ENCODE data around the gene PRKAR2B.

Gene PRKAR2B

GRCh38 chr7:107119376-107120105, 75.0 kb downstream of the PRKAR2B start:
- no peak for TF ChIP-seq EZH2phosphoT487 (IDR thresholded peaks at IDR 0.05; ENCODE audit: low read depth)
- TF ChIP-seq, protein P1, sequence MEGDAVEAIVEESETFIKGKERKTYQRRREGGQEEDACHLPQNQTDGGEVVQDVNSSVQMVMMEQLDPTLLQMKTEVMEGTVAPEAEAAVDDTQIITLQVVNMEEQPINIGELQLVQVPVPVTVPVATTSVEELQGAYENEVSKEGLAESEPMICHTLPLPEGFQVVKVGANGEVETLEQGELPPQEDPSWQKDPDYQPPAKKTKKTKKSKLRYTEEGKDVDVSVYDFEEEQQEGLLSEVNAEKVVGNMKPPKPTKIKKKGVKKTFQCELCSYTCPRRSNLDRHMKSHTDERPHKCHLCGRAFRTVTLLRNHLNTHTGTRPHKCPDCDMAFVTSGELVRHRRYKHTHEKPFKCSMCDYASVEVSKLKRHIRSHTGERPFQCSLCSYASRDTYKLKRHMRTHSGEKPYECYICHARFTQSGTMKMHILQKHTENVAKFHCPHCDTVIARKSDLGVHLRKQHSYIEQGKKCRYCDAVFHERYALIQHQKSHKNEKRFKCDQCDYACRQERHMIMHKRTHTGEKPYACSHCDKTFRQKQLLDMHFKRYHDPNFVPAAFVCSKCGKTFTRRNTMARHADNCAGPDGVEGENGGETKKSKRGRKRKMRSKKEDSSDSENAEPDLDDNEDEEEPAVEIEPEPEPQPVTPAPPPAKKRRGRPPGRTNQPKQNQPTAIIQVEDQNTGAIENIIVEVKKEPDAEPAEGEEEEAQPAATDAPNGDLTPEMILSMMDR (IDR thresholded peaks at IDR 0.05; ENCODE audit: low read depth, low read length), result no peak
- H3K27ac ChIP-seq (ENCODE audit: low read length), result no peak overlapping the region
- peaks cover 9% of the 10 kb centered on the region for H3K4me1 ChIP-seq (ENCODE audit: low read length)
- H3K4me2 ChIP-seq (ENCODE audit: low read length), result no peak overlapping the region
- H3K27me3 ChIP-seq (ENCODE audit: low read depth, low read length), result no peaks in the 10 kb centered on the region
- H2AFZ ChIP-seq (ENCODE audit: low read depth, low read length), result no peak overlapping the region
- no peaks in the 10 kb centered on the region for H3K36me3 ChIP-seq (replicated peaks; ENCODE audit: low read depth, low read length)
- no peak overlapping the region for H3K9ac ChIP-seq (ENCODE audit: low read length)
- peaks cover 6% of the 10 kb centered on the region; the same call in 1 of the 2 replicates for H3K79me2 ChIP-seq (ENCODE audit: low read length)
- H4K20me1 ChIP-seq (ENCODE audit: insufficient read depth, low read length), result no peaks in the 10 kb centered on the region
- H3K4me3 ChIP-seq (ENCODE audit: low read length), result no peak overlapping the region
- H3K9me3 ChIP-seq (ENCODE audit: insufficient read depth, low read length), result no peaks in the 10 kb centered on the region

GRCh38 chr7:107122486-107122911, 78.0 kb downstream of the PRKAR2B start:
- Histone ChIP-seq H2AFZ (ENCODE audit: low read depth, low read length) (no peak overlapping the region), H3K27ac (ENCODE audit: low read length) (no peak overlapping the region), H3K4me2 (ENCODE audit: low read length) (0 out of 2 replicates have a peak overlapping the region, but pooled peaks have one; percentile 4), H3K4me1 (ENCODE audit: low read length) (peaks cover 32% of the 10 kb centered on the region), H4K20me1 (ENCODE audit: insufficient read depth, low read length) (no peaks in the 10 kb centered on the region), H3K79me2 (ENCODE audit: low read length) (peaks cover 11% of the 10 kb centered on the region), H3K9ac (ENCODE audit: low read length) (no peak overlapping the region), H3K36me3 (replicated peaks; ENCODE audit: low read depth, low read length) (no peaks in the 10 kb centered on the region), H3K4me3 (ENCODE audit: low read length) (no peak overlapping the region), H3K9me3 (ENCODE audit: insufficient read depth, low read length) (no peaks in the 10 kb centered on the region), H3K27me3 (ENCODE audit: low read depth, low read length) (no peaks in the 10 kb centered on the region)
- TF ChIP-seq, protein P1 (IDR thresholded peaks at IDR 0.05; ENCODE audit: low read depth, low read length), result no peak
- no peak for TF ChIP-seq EZH2phosphoT487 (IDR thresholded peaks at IDR 0.05; ENCODE audit: low read depth)

- peaks cover 39% of the 10 kb centered on the region for H3K4me1 ChIP-seq (ENCODE audit: low read length)
- H3K36me3 ChIP-seq (replicated peaks; ENCODE audit: low read depth, low read length), result no peaks in the 10 kb centered on the region
- TF ChIP-seq, protein P1 (IDR thresholded peaks at IDR 0.05; ENCODE audit: low read depth, low read length), result no peak
- no peak for TF ChIP-seq EZH2phosphoT487 (IDR thresholded peaks at IDR 0.05; ENCODE audit: low read depth)
- no peaks in the 10 kb centered on the region for H3K9me3 ChIP-seq (ENCODE audit: insufficient read depth, low read length)
- no peaks in the 10 kb centered on the region for H4K20me1 ChIP-seq (ENCODE audit: insufficient read depth, low read length)
- no peak overlapping the region for H3K4me2 ChIP-seq (ENCODE audit: low read length)
- H3K27me3 ChIP-seq (ENCODE audit: low read depth, low read length), result no peaks in the 10 kb centered on the region
- H3K9ac ChIP-seq (ENCODE audit: low read length), result no peak overlapping the region
- H3K27ac ChIP-seq (ENCODE audit: low read length), result no peak overlapping the region
- peaks cover 16% of the 10 kb centered on the region for H3K79me2 ChIP-seq (ENCODE audit: low read length)
- H3K4me3 ChIP-seq (ENCODE audit: low read length), result no peak overlapping the region
- H2AFZ ChIP-seq (ENCODE audit: low read depth, low read length), result no peak overlapping the region
Observed at GRCh38 chr7:107123392-107123791, 78.9 kb downstream of the PRKAR2B start.

- no peaks in the 10 kb centered on the region for H4K20me1 ChIP-seq (ENCODE audit: insufficient read depth, low read length)
- no peaks in the 10 kb centered on the region for H3K9me3 ChIP-seq (ENCODE audit: insufficient read depth, low read length)
- H3K27ac ChIP-seq (ENCODE audit: low read length), result peak overlapping the region; percentile 81
- no peaks in the 10 kb centered on the region for H3K27me3 ChIP-seq (ENCODE audit: low read depth, low read length)
- peak overlapping the region; percentile 67 for H3K4me2 ChIP-seq (ENCODE audit: low read length)
- peak overlapping the region; percentile 41; the same call in 1 of the 2 replicates for H3K9ac ChIP-seq (ENCODE audit: low read length)
- peaks cover 10% of the 10 kb centered on the region for H3K79me2 ChIP-seq (ENCODE audit: low read length)
- H2AFZ ChIP-seq (ENCODE audit: low read depth, low read length), result no peak overlapping the region
- H3K4me1 ChIP-seq (ENCODE audit: low read length), result peaks cover 39% of the 10 kb centered on the region
- TF ChIP-seq, protein P1 (IDR thresholded peaks at IDR 0.05; ENCODE audit: low read depth, low read length), result no peak
- TF ChIP-seq EZH2phosphoT487 (IDR thresholded peaks at IDR 0.05; ENCODE audit: low read depth), result no peak
- H3K36me3 ChIP-seq (replicated peaks; ENCODE audit: low read depth, low read length), result peaks cover 3% of the 10 kb centered on the region
- peak overlapping the region; percentile 51 for H3K4me3 ChIP-seq (ENCODE audit: low read length)
Observed at GRCh38 chr7:107125475-107125874, 81.0 kb downstream of the PRKAR2B start.

Measured in OCI-LY3 (cell line).